Measurements from ENCODE around the gene SLC23A3.

Gene SLC23A3, protein sequence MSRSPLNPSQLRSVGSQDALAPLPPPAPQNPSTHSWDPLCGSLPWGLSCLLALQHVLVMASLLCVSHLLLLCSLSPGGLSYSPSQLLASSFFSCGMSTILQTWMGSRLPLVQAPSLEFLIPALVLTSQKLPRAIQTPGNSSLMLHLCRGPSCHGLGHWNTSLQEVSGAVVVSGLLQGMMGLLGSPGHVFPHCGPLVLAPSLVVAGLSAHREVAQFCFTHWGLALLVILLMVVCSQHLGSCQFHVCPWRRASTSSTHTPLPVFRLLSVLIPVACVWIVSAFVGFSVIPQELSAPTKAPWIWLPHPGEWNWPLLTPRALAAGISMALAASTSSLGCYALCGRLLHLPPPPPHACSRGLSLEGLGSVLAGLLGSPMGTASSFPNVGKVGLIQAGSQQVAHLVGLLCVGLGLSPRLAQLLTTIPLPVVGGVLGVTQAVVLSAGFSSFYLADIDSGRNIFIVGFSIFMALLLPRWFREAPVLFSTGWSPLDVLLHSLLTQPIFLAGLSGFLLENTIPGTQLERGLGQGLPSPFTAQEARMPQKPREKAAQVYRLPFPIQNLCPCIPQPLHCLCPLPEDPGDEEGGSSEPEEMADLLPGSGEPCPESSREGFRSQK

DNA sequence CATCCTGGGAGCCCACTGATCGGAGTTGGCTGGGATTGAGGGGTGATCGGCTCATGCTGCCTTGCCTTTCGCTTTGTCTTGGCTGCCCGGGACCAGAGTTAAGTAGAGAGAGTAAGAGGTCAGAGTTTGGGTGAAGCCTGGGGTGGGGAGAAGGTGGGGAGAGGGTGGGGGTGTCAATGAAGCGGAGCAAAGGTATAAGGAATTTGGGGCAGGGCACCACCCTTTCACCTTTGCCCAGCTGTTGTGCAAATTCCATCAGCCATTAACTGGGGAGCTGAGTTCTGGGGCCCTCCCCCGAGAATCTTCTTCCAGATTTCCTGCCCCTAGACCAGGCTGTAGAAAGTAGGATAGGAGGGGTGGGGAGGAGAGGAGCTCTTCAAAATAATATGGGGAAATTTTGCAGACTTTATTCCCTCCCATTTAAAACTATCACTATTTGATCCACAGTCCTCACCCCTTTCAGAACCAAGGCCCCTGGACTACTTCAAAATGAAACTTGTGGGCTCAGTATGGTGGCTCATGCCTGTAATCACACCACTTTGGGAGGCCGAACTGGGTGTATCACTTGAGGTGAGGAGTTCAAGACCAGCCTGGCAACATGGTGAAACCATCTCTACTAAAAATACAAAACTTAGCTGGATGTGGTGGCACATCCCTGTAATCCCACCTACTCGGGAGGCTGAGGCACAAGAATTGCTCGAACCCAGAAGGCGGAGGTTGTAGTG lies at the start of gene SLC23A3:
SLC23A3 (minus strand) TSS at position 100 of the 725 bp plus-strand sequence; CDS start at position 55, 45 bp downstream.
- DNase-seq: no peak

DNA sequence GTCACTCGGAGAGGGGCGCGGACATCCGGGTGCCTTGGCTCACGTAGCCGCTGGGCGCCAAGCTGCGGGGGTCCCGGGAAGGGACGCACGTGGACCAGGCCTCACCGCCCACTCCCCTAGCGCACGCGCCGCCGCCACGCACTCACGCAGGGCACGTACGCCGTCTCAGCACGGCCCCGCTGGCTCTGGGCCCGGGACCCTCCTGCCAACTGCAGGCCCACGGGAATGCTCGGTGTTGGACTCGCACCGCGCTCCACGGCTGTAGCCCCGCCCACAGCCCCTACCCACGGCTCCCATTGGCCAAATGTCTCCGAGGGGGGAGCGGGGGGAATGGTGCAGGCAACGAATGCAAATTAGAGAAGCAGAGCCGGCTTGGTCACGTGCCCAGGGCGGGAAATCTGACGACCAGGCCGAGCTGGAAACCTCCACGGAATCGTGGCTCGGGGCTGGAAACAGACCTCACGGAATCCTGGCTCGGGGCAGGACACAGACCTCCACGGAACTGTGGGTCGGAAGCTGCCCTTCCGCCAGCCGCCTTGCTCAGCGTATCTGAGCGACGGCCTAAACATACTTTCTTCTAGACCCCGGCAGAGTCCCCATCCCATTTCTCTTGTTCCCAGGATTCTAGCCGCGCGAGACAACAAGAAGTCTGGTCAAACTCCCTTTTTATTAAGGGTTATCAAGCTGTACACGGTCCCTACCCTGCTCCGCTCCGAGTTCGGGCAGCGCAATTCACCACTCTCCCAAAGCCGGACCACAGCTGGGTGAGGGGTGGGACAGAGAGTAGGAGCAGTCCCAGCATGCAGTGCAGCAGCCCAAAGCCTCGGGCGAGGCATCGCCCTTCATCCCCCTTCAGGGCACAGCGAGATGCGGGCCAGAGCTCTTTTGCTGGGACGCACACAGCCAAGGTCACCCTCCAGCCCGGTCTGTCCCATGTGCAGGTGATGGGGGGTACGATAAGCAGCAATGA lies 49.2 kb upstream of the SLC23A3 start, which contains the start of gene ABCB6:
ABCB6 (minus strand) TSS at position 227 of the 970 bp plus-strand sequence. CDS start 285 bp downstream, outside the sequence.
- DNase-seq: peak; percentile 90

DNA sequence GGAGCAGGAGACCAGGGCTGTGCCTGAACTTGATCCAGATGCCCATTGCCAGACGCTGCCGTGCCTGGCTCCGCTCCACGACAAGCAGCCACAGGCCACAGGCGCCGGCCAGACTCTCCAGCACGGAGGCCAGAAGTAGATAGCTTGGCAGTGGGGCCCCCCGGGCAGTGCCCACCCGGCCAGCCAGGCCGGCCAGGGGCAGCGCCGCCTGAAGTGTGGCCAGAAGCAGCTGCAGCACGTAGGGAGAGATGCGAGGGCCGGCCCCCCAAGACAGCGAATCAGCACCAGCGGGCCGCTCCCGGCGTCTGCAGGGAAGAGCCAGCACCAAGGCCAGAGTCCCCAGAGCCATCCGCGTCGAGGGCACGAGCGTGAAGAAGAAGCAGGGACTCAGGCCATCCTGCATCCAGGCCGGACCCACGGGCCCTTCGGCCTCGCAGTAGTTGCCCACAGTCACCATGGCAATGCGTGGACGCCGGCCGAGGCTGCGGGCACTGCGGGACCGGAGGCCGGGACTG lies 48.4 kb upstream of the SLC23A3 start:
- DNase-seq: peak; percentile 73

DNA sequence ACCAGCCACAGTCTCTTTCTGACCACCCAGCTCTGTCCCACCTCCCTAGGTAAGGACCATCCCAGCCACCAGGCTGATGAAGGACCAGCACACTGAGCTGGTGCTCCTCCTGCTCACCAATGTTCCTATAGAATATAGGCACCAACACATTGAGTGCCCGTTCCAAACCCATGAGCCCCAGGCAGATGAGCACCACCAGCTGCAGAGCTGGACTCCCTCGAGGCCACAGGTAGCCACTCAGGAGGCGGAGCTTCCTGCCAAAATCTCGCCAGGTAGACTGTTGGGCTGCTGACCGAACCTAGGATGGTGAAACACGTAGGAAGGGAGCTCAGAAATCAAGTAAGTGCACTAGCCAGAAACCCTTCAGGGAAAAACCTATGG lies 46.7 kb upstream of the SLC23A3 start:
- no peak for DNase-seq

DNA sequence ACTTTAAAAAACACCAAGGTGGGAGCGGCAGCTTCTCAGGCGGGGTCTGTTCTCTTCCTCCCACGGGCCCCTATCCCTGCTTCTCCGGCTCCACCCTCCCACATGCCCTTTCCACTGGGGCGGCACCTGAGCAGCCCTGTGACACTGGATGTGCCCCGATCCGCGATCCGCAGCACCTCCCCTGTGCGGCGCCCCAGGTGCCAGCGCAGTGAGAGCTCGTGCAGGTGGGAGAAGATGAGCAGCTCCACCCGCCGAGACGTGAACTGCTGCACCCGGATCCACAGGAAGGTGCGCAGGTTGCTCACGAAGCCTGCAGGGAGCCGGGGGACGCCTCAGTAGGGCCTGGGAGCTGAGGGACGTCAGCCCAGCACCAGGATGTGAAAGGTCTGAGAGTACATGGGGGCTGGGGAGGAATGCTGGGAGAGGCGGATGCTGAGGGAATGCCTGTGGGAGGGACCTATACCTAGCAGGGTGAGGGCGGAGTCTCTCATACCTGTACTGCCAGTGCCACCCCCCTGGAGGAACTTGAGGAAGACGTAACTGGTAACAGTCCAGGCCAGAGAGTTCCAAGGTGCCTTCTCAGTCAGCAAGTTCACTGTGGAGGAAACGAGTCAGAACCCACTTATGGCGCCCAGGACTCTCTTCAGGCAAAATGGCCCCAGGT lies 46.2 kb upstream of the SLC23A3 start:
- no peak for DNase-seq

DNA sequence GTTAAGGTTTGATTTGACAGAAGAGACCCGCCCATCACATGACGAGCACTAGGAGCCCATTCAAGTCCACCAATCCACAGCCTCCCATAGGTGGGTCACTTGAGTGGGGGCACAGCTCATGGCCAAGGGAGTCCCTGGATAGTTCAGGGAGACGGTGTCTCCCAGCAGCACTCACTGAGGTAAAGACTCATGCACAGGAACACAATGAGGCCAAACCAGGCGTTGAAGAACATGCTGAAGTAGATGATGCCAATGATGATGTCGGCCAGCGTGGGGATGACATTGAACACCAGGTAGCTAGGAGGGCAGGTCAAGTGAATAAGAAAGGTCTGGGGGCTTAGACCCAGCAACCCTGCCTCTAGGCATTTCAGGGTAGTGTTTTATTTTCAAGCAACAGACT lies 45.0 kb upstream of the SLC23A3 start:
- no peak for DNase-seq

DNA sequence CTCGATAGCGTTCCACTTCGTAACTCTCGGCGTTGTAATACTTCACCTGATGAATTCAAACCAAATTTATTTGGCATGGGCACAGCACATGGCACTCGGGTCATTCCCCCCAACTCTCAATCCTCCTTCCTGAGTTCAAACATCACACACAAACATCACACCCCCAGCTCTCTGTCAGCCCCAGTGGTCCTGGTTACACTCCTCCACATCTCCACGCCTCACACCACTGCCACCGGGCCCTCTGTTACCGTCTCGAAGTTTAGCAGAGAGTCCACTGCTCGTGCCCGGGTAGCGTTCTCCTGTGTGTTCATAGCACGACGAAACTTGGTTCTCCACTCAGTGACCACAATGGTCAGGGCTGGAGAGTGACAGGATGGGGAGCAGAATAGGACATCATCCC lies 44.3 kb upstream of the SLC23A3 start:
- no peak for DNase-seq

DNA sequence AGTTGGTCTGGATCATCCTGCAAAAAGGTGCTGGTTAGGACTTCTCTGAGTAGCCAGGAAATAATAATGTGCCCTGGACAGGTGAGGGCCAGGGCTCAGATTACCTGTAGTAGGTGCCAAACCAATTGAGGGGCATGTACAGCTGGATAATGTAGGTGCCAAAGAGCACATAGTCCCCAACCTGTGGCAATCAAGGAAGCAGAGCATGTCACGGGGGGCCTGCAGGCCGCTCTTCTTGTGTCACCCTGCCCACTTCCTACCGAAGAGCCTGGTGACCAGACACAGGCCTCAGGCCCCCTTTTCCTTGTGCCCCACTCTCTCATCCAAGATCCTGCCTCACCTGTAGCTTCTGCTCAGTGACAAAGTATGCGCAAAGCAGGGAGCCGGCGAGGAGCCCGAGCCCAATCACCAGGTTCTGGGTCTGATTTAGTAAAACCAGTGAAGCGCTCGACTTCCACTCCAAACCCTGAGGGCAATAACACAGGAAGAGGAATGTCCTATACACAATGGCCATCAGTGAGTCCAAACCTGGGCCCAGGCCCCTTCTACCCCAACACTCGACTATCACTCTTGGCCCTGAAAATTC lies 43.8 kb upstream of the SLC23A3 start:
- DNase-seq: no peak

DNA sequence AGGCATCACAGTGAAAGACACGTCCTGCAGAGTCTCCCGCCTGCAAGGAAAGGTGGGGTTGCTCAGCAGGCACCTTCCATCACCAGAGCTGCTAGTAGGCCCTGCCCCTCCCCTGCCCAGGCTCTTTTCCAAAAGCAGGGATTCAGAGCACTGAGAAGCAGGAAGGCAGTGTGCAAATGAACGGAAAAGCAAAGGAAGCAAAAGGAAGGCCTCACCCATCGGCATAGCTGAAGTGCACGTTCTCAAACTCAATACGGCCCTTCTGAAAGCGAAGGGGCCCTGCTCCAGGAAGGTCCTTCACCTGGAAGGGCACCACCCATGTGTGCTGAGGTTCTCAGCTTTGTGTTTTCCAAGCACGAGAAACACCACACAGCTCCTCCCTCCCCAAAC lies 43.2 kb upstream of the SLC23A3 start:
- DNase-seq: no peak

DNA sequence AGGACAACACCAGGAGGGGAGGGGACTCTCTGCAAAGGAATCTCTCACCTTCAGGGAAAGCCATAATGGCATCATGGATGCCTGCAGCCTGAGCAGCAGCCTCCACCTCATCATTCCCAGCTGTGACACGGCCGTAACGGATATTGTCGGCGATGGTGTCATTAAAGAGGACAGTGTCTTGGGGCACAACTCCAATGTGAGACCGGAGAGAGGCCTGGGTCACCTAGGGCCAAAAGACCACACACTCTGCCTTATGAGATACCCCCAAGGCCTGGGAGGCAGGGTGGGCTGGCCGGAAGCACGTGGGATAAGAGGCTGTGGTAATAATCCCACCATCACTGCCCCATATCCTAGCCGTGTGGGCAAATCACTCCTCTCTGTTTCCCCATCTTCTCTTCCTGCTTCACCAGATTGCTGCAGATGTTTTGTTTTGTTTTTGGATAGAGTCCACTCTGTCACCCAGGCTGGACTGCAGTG lies 41.1 kb upstream of the SLC23A3 start:
- no peak for DNase-seq

DNA sequence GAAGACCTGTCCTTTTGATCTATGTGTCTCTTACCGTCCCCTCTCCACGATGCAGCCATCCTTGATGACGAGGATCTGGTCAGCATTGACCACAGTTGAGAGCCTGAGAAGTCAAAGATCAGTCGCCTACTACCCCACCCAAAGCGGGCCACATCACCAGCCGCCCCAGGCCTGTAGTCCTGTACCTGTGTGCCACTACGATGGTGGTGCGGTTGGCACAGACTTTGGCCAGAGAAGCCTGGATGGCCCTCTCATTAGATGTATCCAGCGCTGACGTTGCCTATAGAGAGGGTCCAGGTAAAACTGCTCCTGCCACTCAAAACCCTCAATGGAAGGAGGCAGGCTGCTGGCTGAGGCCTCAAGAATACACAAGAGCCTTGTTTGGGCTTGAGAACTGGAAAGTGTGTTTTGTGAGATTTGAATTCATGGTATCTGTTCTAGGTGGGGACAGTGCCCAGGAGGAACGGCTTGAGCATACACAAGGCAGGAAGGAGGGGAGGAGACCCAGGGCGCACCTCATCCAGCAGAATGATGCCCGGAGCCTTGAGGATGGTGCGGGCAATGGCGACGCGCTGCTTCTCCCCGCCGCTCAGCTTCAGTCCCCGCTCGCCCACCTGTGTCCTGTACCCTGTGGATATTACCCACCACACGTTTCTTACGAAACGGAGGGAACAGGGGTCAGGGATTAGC lies 40.5 kb upstream of the SLC23A3 start:
- DNase-seq: no peak

DNA sequence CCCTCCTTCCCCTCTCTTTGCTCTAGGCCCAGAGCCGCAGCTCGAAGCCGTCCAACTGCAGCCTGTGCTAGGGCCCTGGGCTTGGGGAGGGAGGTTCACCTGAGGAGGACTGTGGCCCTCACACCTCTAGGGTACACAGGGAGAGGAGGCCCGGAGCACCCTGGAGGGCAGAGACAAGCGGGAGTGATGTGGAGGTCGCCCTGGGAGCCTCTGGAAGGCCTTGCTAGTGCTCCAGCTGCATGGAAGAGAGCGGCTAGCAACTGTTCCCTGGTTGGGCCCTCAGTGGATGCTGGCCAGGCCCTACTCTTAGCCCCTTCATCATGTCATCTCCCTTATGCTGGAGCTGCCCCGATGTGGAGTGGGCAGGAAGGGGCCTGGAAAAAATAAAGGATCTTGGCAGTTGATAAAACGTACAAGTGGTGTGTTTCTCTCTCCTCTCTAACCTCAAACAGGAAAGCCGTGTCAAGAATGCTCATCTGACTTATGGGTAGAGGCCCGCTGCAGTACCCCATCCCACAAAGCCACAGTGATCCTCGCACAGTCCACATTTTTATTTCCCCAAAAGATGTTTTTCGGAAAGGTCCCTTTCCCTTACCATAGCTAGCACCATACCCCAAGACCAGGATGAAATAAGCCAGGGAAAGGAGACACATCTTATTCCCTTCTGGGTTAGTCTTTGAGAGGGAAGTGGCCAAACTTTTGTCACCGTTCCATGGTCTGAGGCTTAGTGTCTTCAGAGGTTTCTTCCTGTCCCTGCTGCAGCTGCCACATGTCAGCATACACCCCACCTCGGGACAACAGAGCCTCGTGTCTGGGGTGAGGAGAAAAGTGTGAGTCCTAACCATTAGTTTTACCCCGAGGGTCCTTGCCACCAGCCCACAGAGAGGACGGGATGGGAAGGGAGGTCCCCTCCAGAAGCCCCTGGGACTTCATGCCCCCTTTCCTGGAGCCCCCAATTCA lies 39.7 kb upstream of the SLC23A3 start:
- DNase-seq: no peak

DNA sequence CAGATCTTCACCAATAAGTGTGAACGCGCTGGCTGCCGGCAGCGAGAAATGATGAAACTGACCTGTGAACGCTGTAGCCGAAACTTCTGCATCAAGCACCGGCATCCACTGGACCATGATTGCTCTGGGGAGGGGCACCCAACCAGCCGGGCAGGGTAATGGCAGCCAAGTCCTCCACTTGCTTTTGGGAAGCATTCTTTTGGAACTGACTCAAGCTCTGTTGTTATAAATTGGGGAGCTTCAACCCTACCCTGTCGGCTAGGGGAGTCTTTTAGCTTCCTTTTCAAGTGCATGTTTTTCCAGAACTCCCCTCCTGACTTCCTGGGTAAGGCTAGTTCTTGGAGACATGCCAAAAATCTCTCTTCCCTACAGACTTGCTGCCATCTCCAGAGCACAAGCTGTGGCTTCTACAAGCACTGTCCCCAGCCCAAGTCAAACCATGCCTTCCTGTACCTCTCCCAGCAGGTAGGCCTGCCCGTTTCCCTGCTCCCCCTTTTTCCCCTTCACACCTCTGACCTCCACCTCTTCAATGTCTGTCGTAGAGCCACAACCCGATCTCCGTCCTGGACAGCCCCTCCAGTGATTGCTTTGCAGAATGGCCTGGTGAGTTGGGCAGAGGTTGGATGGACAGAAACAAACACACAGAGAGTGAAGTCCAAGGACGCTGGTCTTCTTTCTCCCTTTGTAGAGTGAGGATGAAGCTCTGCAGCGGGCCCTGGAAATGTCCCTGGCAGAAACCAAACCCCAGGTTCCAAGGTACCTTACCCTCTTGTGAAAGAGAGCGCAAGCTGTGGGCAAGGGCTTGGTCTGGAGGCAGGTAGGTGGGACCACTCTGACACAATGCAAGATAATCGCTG lies 38.3 kb upstream of the SLC23A3 start:
- DNase-seq: no peak

DNA sequence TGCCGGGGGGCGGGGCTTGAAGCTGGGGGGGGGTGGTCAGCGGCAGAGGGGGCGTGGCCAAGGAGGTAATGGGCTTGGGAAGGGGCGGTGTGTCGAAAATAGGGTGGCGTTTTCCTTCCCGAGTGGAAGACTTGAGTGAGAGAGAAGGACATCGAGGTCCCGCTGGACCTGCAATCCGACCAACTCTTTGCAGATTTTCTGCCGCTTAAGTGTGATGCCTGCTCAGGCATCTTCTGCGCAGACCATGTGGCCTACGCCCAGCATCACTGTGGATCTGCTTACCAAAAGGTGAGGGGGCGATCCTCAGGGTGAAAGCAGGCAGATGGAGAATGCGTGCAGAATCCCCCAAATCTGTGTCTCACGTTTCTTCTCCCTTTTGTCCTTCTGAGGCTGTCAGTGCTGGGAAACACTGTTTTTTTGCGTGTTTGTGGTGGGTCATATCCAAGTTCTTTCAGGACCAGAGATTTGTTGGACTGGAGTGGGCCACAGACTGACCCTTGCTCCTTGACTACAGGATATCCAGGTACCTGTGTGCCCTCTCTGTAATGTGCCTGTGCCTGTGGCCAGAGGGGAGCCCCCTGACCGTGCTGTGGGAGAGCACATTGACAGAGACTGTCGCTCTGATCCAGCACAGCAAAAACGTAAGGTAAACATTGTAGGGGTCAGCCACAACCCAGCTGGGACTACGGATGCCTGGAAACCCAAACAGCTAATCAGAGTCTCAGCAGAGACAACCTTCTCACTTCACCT lies 37.5 kb upstream of the SLC23A3 start:
- no peak for DNase-seq

DNA sequence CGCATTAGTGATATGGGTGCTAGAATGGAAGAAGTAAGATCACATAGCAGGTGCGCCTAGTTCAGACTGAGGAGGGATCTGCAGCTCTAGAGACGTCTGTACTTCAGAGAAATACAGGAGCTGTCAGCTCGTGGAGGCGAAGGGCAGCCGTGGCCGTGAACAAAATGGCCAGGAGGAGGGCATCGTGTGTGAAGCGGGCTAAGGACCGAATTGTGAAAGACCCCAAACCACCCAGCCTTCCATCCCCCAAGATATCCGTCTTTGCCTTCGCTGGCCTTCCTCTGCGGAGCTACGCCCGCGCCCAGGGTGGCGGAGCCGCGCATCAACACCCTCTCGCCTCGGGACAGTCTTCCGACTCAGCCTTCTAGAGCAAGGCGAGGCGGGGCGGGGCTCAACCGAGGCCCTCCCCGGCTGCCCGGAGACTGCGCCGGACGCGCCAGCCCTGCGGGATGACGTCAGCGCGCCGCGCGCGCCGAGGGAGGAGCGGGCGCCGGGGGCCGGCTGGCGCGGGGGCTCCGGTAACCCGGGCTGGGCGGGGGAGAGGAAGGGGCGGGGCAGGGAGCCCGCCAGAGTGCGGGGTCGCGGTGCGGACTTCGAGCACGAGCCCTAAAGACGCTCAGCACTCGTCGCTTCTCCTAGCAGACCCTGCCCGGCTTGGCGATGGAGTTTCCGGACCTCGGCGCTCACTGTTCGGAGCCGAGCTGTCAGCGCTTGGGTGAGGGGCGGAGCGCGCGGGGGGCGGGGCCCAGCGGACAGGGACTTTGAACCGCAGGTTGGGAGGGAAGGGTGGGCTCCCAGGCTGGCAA lies 36.7 kb upstream of the SLC23A3 start, which contains the start of gene ZFAND2B:
ZFAND2B (plus strand) TSS at position 455 of the 806 bp plus-strand sequence; CDS start at position 661, 206 bp downstream.
- peak; percentile 87 for DNase-seq

DNA sequence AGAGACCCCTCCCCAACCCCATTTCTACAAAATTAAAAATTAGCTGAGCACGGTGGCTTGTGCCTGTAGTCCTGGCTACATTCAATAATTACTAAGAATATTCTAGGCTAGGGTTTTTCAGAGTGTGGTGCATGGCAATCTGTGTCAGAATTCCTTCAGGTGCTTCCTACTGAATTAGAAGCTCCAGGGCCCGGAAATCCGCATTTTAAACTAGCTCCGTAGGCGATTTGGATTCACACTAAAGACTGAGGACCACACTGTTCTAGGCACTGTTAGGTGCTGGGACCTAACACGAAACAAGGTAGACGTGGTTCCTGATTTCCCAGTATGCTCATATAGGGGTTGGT lies 36.1 kb upstream of the SLC23A3 start:
- no peak for DNase-seq

DNA sequence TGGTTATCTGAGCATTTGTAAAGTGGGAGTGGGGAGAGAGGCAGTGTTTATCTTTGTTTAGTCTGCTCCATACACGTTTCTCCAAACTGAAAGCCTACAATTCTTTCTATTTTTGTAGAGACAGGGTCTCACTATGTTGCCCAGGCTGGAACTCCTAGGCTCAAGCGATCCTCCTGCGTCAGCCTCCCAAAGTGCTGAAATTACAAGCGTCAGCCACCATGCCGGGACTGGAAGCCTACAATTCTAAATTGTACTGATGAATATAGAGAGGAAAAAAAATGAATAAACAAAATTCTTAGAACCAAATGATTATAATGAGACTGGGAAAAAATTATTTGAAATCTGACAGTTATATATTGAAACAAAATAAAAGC lies 35.3 kb upstream of the SLC23A3 start:
- no peak for DNase-seq

Data from NCI-H146 (cell line).